Amniotic epithelial cell (primary cell): ENCODE measurements around the gene PIGV.

Experiments used
- DNase-seq: peaks from one replicate; pipeline ENCODE4 v3.0.0-alpha.2; 2010; ENCODE audit warnings: low read depth

Gene PIGV

GRCh38 chr1:26774462-26774861 is 13.3 kb upstream of the PIGV start:
- no peak for DNase-seq

GRCh38 chr1:26775666-26776065 is 12.1 kb upstream of the PIGV start:
- peak; percentile 63 for DNase-seq

- DNase-seq, result no peak
Observed at GRCh38 chr1:26779098-26779668, 8.6 kb upstream of the PIGV start.

GRCh38 chr1:26780344-26780957 is 7.3 kb upstream of the PIGV start:
- DNase-seq, result peak; percentile 31

- no peak for DNase-seq
Observed at GRCh38 chr1:26781206-26781825, 6.4 kb upstream of the PIGV start.

GRCh38 chr1:26782521-26783212 is 5.1 kb upstream of the PIGV start:
- no peak for DNase-seq

- DNase-seq, result no peak
Observed at GRCh38 chr1:26783646-26784022, 4.1 kb upstream of the PIGV start.

- peak; percentile 79 for DNase-seq
Observed at GRCh38 chr1:26784023-26784871, 3.5 kb upstream of the PIGV start.

- peak; percentile 51 for DNase-seq
Observed at GRCh38 chr1:26784886-26785285, 2.9 kb upstream of the PIGV start.

- DNase-seq, result peak; percentile 68
Observed at GRCh38 chr1:26785611-26786436, 1.9 kb upstream of the PIGV start.

- peak; percentile 97 for DNase-seq
Observed at GRCh38 chr1:26786437-26787380, 1.0 kb upstream of the PIGV start.

GRCh38 chr1:26787381-26787705 is 407 bp upstream of the PIGV start:
- peak; percentile 65 for DNase-seq

GRCh38 chr1:26788515-26788785 is 700 bp downstream of the PIGV start:
- no peak for DNase-seq

GRCh38 chr1:26788836-26789611 is 1.3 kb downstream of the PIGV start:
- peak; percentile 69 for DNase-seq

- DNase-seq, result no peak
Observed at GRCh38 chr1:26789612-26789865, 1.8 kb downstream of the PIGV start.

- no peak for DNase-seq
Observed at GRCh38 chr1:26789931-26790330, 2.2 kb downstream of the PIGV start.

GRCh38 chr1:26790551-26790953 is 2.8 kb downstream of the PIGV start:
- no peak for DNase-seq

- DNase-seq, result no peak
Observed at GRCh38 chr1:26791148-26791547, 3.4 kb downstream of the PIGV start.

GRCh38 chr1:26791626-26792025 is 3.9 kb downstream of the PIGV start:
- DNase-seq, result no peak

GRCh38 chr1:26792924-26793323 is 5.2 kb downstream of the PIGV start:
- DNase-seq, result no peak
